Measurements from ENCODE around the gene CNTN3.

CNTN3 gene

GRCh38 chr3:74607803-74608202 is 6.7 kb downstream of the CNTN3 start:
- DNase-seq = no peak

DNA sequence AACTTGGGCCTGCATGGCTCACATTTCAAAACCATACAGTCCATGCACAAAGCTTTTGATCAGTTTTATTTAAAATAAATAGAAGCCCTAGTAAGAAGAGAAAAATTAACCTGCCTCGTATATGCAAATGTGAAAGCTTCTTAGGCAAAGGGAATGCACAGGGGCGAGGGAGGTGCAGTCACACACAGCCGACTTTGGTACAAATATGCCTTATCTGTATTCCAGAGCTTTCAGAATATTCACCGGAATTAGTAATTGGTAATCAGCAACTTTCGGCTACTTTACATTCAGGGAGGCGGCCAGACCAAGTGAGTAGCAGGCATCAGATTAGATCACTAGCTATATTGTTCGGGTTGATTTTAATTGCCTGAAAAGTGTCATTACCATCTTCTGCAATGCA is 7.5 kb downstream of the CNTN3 start:
- no peak for DNase-seq

- DNase-seq = peak; percentile 13
These were observed 9.0 kb downstream of the CNTN3 start for GRCh38 chr3:74605437-74605836.

DNA sequence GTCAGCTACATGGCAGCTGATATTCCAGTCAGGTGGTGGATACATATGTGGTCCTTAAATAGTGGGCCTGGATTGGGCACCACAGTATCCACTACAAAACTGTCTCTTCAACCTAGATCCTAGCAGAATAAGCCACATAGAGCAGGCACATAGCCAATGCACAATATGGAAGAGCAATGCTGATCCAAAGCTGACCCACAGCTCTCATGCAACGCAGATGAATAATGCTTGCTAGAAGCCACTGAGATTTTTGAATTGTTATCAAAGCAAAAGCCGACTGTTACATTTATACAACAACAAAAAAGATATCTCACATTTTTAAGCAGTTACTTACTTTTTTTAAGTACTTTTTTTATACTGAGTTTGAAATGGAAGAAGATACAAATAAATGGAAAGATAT is 11.2 kb downstream of the CNTN3 start:
- no peak for DNase-seq

DNA sequence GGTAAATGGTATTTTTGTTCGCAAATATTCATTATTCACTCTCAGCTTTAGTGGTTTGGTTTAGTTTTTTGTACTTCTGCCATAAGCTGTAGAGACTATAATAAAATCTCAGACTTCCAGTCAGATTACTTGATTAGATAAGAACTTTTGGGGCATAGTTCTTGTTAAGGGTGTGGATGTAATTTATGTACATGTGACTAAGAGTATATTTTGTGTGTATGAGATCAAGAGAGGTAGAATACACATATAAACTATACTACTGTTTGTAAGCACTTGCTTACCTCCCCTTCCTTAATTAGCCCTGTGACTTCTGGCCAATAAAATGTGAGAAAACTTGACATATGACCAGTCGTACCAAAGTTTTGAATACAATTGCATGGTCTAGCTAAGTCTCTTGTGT is 12.0 kb downstream of the CNTN3 start:
- no peak for DNase-seq

- no peak for DNase-seq
These were observed 12.7 kb downstream of the CNTN3 start for GRCh38 chr3:74601793-74602192.

- DNase-seq = no peak
These were observed 14.9 kb downstream of the CNTN3 start for GRCh38 chr3:74599564-74599963.

- no peak for DNase-seq
These were observed 21.3 kb downstream of the CNTN3 start for GRCh38 chr3:74593152-74593551.

DNA sequence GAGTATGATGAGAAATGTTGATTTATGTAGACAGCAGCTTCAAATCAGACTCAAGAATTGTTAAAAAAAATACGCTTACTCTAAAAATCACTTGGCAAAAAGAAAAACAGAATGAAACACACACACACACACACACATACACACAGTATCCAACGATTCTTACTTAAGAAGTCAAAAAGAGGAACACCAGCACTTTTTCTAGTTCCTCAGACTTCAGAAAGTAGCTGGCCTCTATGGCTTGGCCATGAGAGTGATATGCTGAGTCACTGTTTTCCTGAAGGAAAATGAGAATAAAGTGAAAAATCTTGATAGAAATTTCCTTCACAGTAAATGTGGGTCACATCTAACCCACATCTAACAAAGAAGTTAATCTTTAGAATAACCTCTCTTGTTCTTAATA is 22.1 kb downstream of the CNTN3 start:
- no peak for DNase-seq

DNA sequence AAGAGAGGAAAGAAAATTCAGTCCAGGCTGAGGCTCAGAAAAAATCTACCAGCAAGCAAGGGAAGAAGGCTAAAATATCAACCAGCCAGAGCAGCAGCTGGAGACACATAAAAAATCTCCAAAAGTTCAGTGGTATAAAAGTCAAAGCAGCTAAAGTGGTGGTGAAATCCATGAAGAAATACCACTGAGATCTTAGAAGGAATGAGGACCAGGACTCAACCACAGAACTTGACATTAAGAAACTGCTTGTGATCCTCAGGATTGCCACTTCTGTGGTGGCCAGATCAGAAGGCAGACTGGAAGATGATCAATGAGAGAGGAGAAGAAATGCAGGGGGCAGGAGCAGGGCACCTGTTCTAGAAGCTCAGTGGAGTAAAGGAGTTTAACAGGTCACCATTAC is 22.5 kb downstream of the CNTN3 start:
- DNase-seq = no peak

- no peak for DNase-seq
These were observed 23.1 kb downstream of the CNTN3 start for GRCh38 chr3:74591342-74591741.

GRCh38 chr3:74590620-74591262 is 23.7 kb downstream of the CNTN3 start:
- DNase-seq = no peak

GRCh38 chr3:74584782-74585181 is 29.7 kb downstream of the CNTN3 start:
- no peak for DNase-seq

GRCh38 chr3:74582982-74583381 is 31.5 kb downstream of the CNTN3 start:
- DNase-seq = no peak

DNA sequence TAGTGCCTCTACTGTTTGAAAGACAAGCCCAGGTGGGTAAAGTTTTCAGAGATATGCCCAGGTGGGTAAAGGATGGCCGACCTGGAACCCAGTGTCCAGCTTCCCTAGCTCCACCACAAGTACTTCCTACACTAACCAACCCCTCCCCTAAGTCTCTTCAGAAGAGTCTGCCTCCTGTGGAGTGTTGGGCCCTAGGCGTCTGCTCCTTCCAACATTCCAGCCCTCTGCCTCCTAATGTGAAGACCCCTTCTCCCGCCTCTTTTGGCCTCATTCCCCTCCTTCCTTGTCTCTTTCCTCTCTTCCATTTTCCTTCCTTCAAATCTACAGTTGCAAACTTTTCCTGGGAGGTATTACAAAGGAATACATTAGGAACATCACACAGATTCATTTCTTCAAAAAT is 38.6 kb downstream of the CNTN3 start:
- DNase-seq = no peak

DNA sequence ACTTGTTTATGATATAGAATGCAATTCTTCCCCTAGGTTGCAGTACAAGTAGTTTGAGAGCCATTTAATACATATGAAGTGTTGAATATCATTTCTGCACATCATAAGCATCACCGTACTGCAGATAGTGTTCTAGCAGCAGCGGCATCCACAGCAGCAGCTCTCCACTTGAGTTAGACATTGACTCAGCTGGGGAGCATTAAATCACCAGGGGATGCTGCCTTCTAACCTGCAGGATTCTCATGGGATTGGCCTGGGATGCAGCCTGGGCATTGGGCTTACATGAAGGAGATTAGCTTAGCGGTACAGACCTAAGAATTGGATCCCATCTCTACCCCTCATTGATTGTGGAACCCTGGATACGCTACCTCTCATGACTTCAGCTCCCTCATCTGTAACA is 43.3 kb downstream of the CNTN3 start:
- no peak for DNase-seq

Data from COR-L47 (cell line).